SK-N-SH (cell line): ENCODE results near the gene ACTA1. TPM values are rescaled to one million over a fixed set of nuclear protein-coding genes. Genes with fewer than 3 reads are reported as not detected.

ENCODE experiments used
- CTCF ChIA-PET: fragments of 300-600, 350-600 bp; formaldehyde crosslinking; extraction: SDS; loops from one replicate; lab custom pipeline; 2021; lab: Yijun Ruan, JAX
- POLR2A ChIA-PET: fragments of 350-600 bp; sonication (Branson Sonifier 250); formaldehyde crosslinking; extraction: SDS; loops from one replicate; lab custom pipeline; 2020; ENCODE audit warnings: antibody characterized with exemption, inconsistent platforms; lab: Yijun Ruan, JAX
- DNase-seq: peaks from one replicate; pipeline ENCODE4 v3.0.0; 2012
- H2AFZ ChIP-seq: fragments of 200-600 bp; sonication (generic); 2 replicates; pipeline ENCODE4 v1.8.1; 2016; ENCODE audit warnings: antibody characterized with exemption, mild to moderate bottlenecking, low read depth
- H3F3A ChIP-seq: fragments of 200-600 bp; sonication (generic); replicated peaks from 2 replicates; pipeline ENCODE3; 2016; ENCODE audit warnings: antibody characterized with exemption, mild to moderate bottlenecking; ENCODE audit not compliant: insufficient read depth
- H3K27ac ChIP-seq, 2 experiments: fragments of 200-500 bp in 1 of 2; fragments of 200-600 bp in 1 of 2; sonication (Bioruptor generic) in 1 of 2; sonication (generic), shearing (Covaris generic) in 1 of 2; 2 replicates each; pipeline versions ENCODE4 v1.5.1 to v1.6.1; 2014 to 2016; ENCODE audit warnings: low read depth in 2 of 2, inconsistent platforms in 1 of 2, low read length in 1 of 2, mild to moderate bottlenecking in 1 of 2, mixed read lengths in 1 of 2
- H3K27me3 ChIP-seq: fragments of 200-600 bp; sonication (generic), shearing (Covaris generic); 2 replicates; pipeline ENCODE4 v1.6.1; 2016; ENCODE audit warnings: mixed run types; ENCODE audit not compliant: insufficient read depth
- H3K36me3 ChIP-seq, 2 experiments: fragments of 200-500 bp in 1 of 2; fragments of 200-600 bp in 1 of 2; sonication (Bioruptor generic) in 1 of 2; sonication (generic) in 1 of 2; replicated peaks in 1 of 2; 2 replicates each; pipeline versions ENCODE3 to v1.5.1; 2014 to 2016; ENCODE audit warnings: low read length in 1 of 2, mild to moderate bottlenecking in 1 of 2; ENCODE audit not compliant: insufficient read depth in 2 of 2, control insufficient read depth in 1 of 2
- H3K4me1 ChIP-seq, 2 experiments: fragments of 200-500 bp in 1 of 2; fragments of 200-600 bp in 1 of 2; sonication (Bioruptor generic) in 1 of 2; sonication (generic), shearing (Covaris generic) in 1 of 2; 2 replicates each; pipeline versions ENCODE4 v1.5.1 to v1.6.1; 2014 to 2016; ENCODE audit warnings: low read depth in 1 of 2, low read length in 1 of 2, mixed run types in 1 of 2; ENCODE audit not compliant: insufficient read depth in 2 of 2, control insufficient read depth in 1 of 2
- H3K4me2 ChIP-seq: fragments of 200-600 bp; sonication (generic), shearing (Covaris generic); 2 replicates; pipeline ENCODE4 v1.6.1; 2017; ENCODE audit warnings: mixed run types
- H3K4me3 ChIP-seq, 2 experiments: fragments of 200-500 bp in 1 of 2; fragments of 200-600 bp in 1 of 2; sonication (Bioruptor generic) in 1 of 2; sonication (generic), shearing (Covaris generic) in 1 of 2; 2 replicates each; pipeline versions ENCODE4 v1.5.1 to v1.8.1; 2014 to 2016; ENCODE audit warnings: low read depth in 2 of 2, inconsistent platforms in 1 of 2, low read length in 1 of 2, mild to moderate bottlenecking in 1 of 2, mixed read lengths in 1 of 2, moderate library complexity in 1 of 2
- H3K79me2 ChIP-seq: fragments of 200-600 bp; sonication (generic); 2 replicates; pipeline ENCODE4 v1.8.1; 2017; ENCODE audit warnings: mild to moderate bottlenecking; ENCODE audit not compliant: insufficient read depth
- H3K9ac ChIP-seq: fragments of 200-600 bp; sonication (generic); 2 replicates; pipeline ENCODE4 v1.6.1; 2017; ENCODE audit warnings: mixed run types
- H3K9me2 ChIP-seq: fragments of 200-600 bp; sonication (generic); 2 replicates; pipeline ENCODE4 v1.6.1; 2017; ENCODE audit warnings: mixed run types
- H3K9me3 ChIP-seq: fragments of 200-600 bp; sonication (generic); 2 replicates; pipeline ENCODE4 v1.6.1; 2017; ENCODE audit warnings: mixed run types, mild to moderate bottlenecking, moderate library complexity
- H4K20me1 ChIP-seq: fragments of 200-600 bp; sonication (generic); 2 replicates; pipeline ENCODE4 v1.6.1; 2017; ENCODE audit warnings: mild to moderate bottlenecking, mixed run types; ENCODE audit not compliant: insufficient read depth
- CHD2 ChIP-seq: fragments of 150-350 bp; IDR thresholded peaks from 2 replicates; pipeline ENCODE4 v1.6.1; 2018; ENCODE audit warnings: low read length; ENCODE audit not compliant: partially characterized antibody
- CTCF ChIP-seq: fragments of 200-600 bp; sonication (generic); IDR thresholded peaks from 2 replicates; pipeline ENCODE4 v1.6.1; 2017; ENCODE audit warnings: antibody characterized with exemption, mild to moderate bottlenecking, moderate library complexity
- EP300 ChIP-seq, 2 experiments: IDR thresholded peaks; 2 replicates each; pipeline versions ENCODE4 v1.4.0 to v1.6.1; 2012; ENCODE audit warnings: borderline replicate concordance in 1 of 2, low read depth in 1 of 2, low read length in 1 of 2
- FOXM1 ChIP-seq: IDR thresholded peaks from 2 replicates; pipeline ENCODE4 v1.4.0; 2012; ENCODE audit warnings: low read depth, mild to moderate bottlenecking
- GABPA ChIP-seq: IDR thresholded peaks from 2 replicates; pipeline ENCODE4 v1.4.0; 2012; ENCODE audit warnings: low read depth, mild to moderate bottlenecking
- GATA2 ChIP-seq: sonication (generic); formaldehyde crosslinking; IDR thresholded peaks from 2 replicates; pipeline ENCODE4 v1.5.0; 2020; ENCODE audit warnings: mild to moderate bottlenecking, missing genetic modification reagents
- IRF3 ChIP-seq: fragments of 150-350 bp; IDR thresholded peaks from 2 replicates; pipeline ENCODE4 v1.6.1; 2016; ENCODE audit warnings: mild to moderate bottlenecking, low read depth, low read length
- JUND ChIP-seq: IDR thresholded peaks from 2 replicates; pipeline ENCODE4 v1.4.0; 2012
- MAX ChIP-seq: IDR thresholded peaks from 2 replicates; pipeline ENCODE4 v1.4.0; 2012; ENCODE audit warnings: low read depth
- POLR2AphosphoS5 ChIP-seq: IDR thresholded peaks from 2 replicates; pipeline ENCODE4 v1.6.1; 2012; ENCODE audit warnings: low read depth, low read length
- RAD21 ChIP-seq: IDR thresholded peaks from 2 replicates; pipeline ENCODE4 v1.6.1; 2012; ENCODE audit warnings: mild to moderate bottlenecking, low read length
- RCOR1 ChIP-seq: fragments of 150-350 bp; IDR thresholded peaks from 2 replicates; pipeline ENCODE4 v1.6.1; 2017; ENCODE audit warnings: antibody characterized with exemption, low read length
- RXRA ChIP-seq: IDR thresholded peaks from 2 replicates; pipeline ENCODE4 v1.4.0; 2012; ENCODE audit warnings: low read depth, mild to moderate bottlenecking, borderline replicate concordance
- TCF12 ChIP-seq: IDR thresholded peaks from 2 replicates; pipeline ENCODE4 v1.4.0; 2012
- USF1 ChIP-seq: IDR thresholded peaks from 2 replicates; pipeline ENCODE4 v1.4.0; 2012; ENCODE audit warnings: low read depth, borderline replicate concordance
- USF2 ChIP-seq: fragments of 150-350 bp; IDR thresholded peaks from 2 replicates; pipeline ENCODE4 v1.6.1; 2017; ENCODE audit warnings: antibody characterized with exemption, low read length, low read depth, borderline replicate concordance
- ZBTB33 ChIP-seq: IDR thresholded peaks from 2 replicates; pipeline ENCODE4 v1.4.0; 2012; ENCODE audit warnings: low read depth, borderline replicate concordance
- WGBS: methylation state at CpG from one replicate; pipeline ENCODE4 v1.1.6; 2017; ENCODE audit warnings: low lambda C conversion rate; 5-methylcytosine and 5-hydroxymethylcytosine counted together
- polyA plus RNA-seq, 3 experiments: library from polyadenylated mRNA; depleted of rRNA; stranded (reverse); fragments of >200 nt; gene quantifications; 2 replicates each; pipeline ENCODE4 v1.2.3, GENCODE V29; 2012

ACTA1 gene
- polyA plus RNA-seq, 1 of the 3 experiments (the other 2 are of a cell fraction) = 0.21 TPM

- 80% methylated on average over 52 of the region's 68 CpGs for WGBS
- no peaks in the 10 kb centered on the region for H3K36me3 ChIP-seq
- H3K4me1 ChIP-seq = peaks cover 10 to 43% of the 10 kb centered on the region in 2 experiments
- no peaks in the 10 kb centered on the region for H3K27me3 ChIP-seq
- no peak overlapping the region for H3K4me3 ChIP-seq
- no peak for DNase-seq
- TF ChIP-seq IRF3 = no peak
- no peak for TF ChIP-seq JUND
- TF ChIP-seq CHD2 = no peak
- no peak for TF ChIP-seq USF1
- TF ChIP-seq RCOR1 = no peak
- H3K9me2 ChIP-seq = no peaks in the 10 kb centered on the region
- CTCF ChIA-PET = interaction anchor here (0.6 to 2.9 kb wide), 4 partner anchors 75 to 565 kb away, joined by 3 to 12 read pairs (median 4); no protein-coding TSS in a partner anchor
- no peak overlapping the region for H3K27ac ChIP-seq
- no peaks in the 10 kb centered on the region for H3K79me2 ChIP-seq
- no peak overlapping the region for H2AFZ ChIP-seq
- no peak overlapping the region for H3K9ac ChIP-seq
- H4K20me1 ChIP-seq = no peaks in the 10 kb centered on the region
- H3K9me3 ChIP-seq = no peaks in the 10 kb centered on the region
- no peak overlapping the region for H3K4me2 ChIP-seq
- peaks cover 5% of the 10 kb centered on the region for H3F3A ChIP-seq
- POLR2A ChIA-PET = no interaction called here
Observed at GRCh38 chr1:229407206-229408026, 26.5 kb downstream of the ACTA1 start.

- DNase-seq = no peak
- H3F3A ChIP-seq = peaks cover 5% of the 10 kb centered on the region
- H3K79me2 ChIP-seq = no peaks in the 10 kb centered on the region
- H3K27ac ChIP-seq = no peak overlapping the region
- no peaks in the 10 kb centered on the region for H3K27me3 ChIP-seq
- H4K20me1 ChIP-seq = no peaks in the 10 kb centered on the region
- H3K9ac ChIP-seq = no peak overlapping the region
- H3K9me2 ChIP-seq = no peaks in the 10 kb centered on the region
- no peak overlapping the region for H3K4me2 ChIP-seq
- no peak overlapping the region for H3K4me3 ChIP-seq
- H3K36me3 ChIP-seq = no peaks in the 10 kb centered on the region
- POLR2A ChIA-PET = no interaction called here
- H2AFZ ChIP-seq = no peak overlapping the region
- peaks cover 10 to 39% of the 10 kb centered on the region in 2 experiments for H3K4me1 ChIP-seq
- CTCF ChIA-PET = interaction anchor here (1.5 kb wide), 1 partner anchor 108 kb away, joined by 4 read pairs; no protein-coding TSS in a partner anchor
- H3K9me3 ChIP-seq = no peaks in the 10 kb centered on the region
- no peak for TF ChIP-seq TCF12
- no peak for TF ChIP-seq GATA2 (CRISPR knock-in tag)
- no peak for TF ChIP-seq RXRA
- no peak for TF ChIP-seq FOXM1
- no peak for TF ChIP-seq USF2
- no peak for TF ChIP-seq CHD2
- no peak for TF ChIP-seq GABPA
- no peak for TF ChIP-seq POLR2AphosphoS5
- TF ChIP-seq MAX = no peak
- TF ChIP-seq RAD21 = no peak
- no peak for TF ChIP-seq ZBTB33
- TF ChIP-seq EP300 (IDR thresholded peaks at IDR 0.05; ENCODE audit: borderline replicate concordance in 1 of 2, low read depth in 1 of 2, low read length in 1 of 2) = no peak
- TF ChIP-seq CTCF = no peak
- no peak for TF ChIP-seq USF1
- TF ChIP-seq JUND = no peak
- 78% methylated on average over 10 of the region's 10 CpGs for WGBS
Observed at GRCh38 chr1:229406798-229407197, 27.1 kb downstream of the ACTA1 start.
